ENCODE results near the gene TNNI3K.

Gene TNNI3K

GRCh38 chr1:74237787-74238186 is 2.6 kb downstream of the TNNI3K start:
- Histone ChIP-seq H3K79me2 (ENCODE audit: low read length) (no peaks in the 10 kb centered on the region), H3K4me2 (ENCODE audit: low read depth, low read length) (no peak overlapping the region), H3K27ac (ENCODE audit: low read length) (no peak overlapping the region), H3K4me1 (ENCODE audit: low read length) (no peaks in the 10 kb centered on the region), H3K36me3 (replicated peaks; ENCODE audit: insufficient read depth, low read length) (no peaks in the 10 kb centered on the region), H3F3A (ENCODE audit: insufficient read depth, low read length) (no peaks in the 10 kb centered on the region), H2AFZ (ENCODE audit: low read length) (no peak overlapping the region), H3K27me3 (replicated peaks; ENCODE audit: insufficient read depth, low read length) (no peaks in the 10 kb centered on the region), H3K9me3 (replicated peaks; ENCODE audit: insufficient read depth, low read length) (no peaks in the 10 kb centered on the region), H3K4me3 (ENCODE audit: low read length) (no peak overlapping the region), H4K20me1 (ENCODE audit: insufficient read depth, low read length) (no peaks in the 10 kb centered on the region), H3K9me2 (replicated peaks; ENCODE audit: insufficient read depth, low read length) (no peaks in the 10 kb centered on the region), H3K9ac (ENCODE audit: low read length) (no peak overlapping the region)
- TF ChIP-seq CTCF (IDR thresholded peaks at IDR 0.05; ENCODE audit: low read length), result no peak
- no peak for TF ChIP-seq EZH2phosphoT487 (IDR thresholded peaks at IDR 0.05; ENCODE audit: low read length)
- TF ChIP-seq EZH2 (optimal IDR thresholded peaks at IDR 0.05; ENCODE audit: low read depth, low read length), result no peak
- DNase-seq, result no peak

- Histone ChIP-seq H3K79me2 (ENCODE audit: low read length) (no peaks in the 10 kb centered on the region), H3K4me3 (ENCODE audit: low read length) (no peak overlapping the region), H3K36me3 (replicated peaks; ENCODE audit: insufficient read depth, low read length) (no peaks in the 10 kb centered on the region), H3K9ac (ENCODE audit: low read length) (no peak overlapping the region), H3F3A (ENCODE audit: insufficient read depth, low read length) (no peaks in the 10 kb centered on the region), H3K4me2 (ENCODE audit: low read depth, low read length) (no peak overlapping the region), H3K27me3 (replicated peaks; ENCODE audit: insufficient read depth, low read length) (no peaks in the 10 kb centered on the region), H3K4me1 (ENCODE audit: low read length) (no peaks in the 10 kb centered on the region), H4K20me1 (ENCODE audit: insufficient read depth, low read length) (no peaks in the 10 kb centered on the region), H3K27ac (ENCODE audit: low read length) (no peak overlapping the region), H3K9me2 (replicated peaks; ENCODE audit: insufficient read depth, low read length) (no peaks in the 10 kb centered on the region), H2AFZ (ENCODE audit: low read length) (no peak overlapping the region), H3K9me3 (replicated peaks; ENCODE audit: insufficient read depth, low read length) (no peaks in the 10 kb centered on the region)
- DNase-seq, result no peak
- TF ChIP-seq EZH2 (optimal IDR thresholded peaks at IDR 0.05; ENCODE audit: low read depth, low read length) (no peak), EZH2phosphoT487 (IDR thresholded peaks at IDR 0.05; ENCODE audit: low read length) (no peak), CTCF (IDR thresholded peaks at IDR 0.05; ENCODE audit: low read length) (no peak)
Measured at GRCh38 chr1:74245168-74245772, 10.1 kb downstream of the TNNI3K start.

- no peak for DNase-seq
- H3K79me2 ChIP-seq (ENCODE audit: low read length), result no peaks in the 10 kb centered on the region
- H3F3A ChIP-seq (ENCODE audit: insufficient read depth, low read length), result no peaks in the 10 kb centered on the region
- no peaks in the 10 kb centered on the region for H3K27me3 ChIP-seq (replicated peaks; ENCODE audit: insufficient read depth, low read length)
- H3K9me3 ChIP-seq (replicated peaks; ENCODE audit: insufficient read depth, low read length), result no peaks in the 10 kb centered on the region
- no peak overlapping the region for H3K4me2 ChIP-seq (ENCODE audit: low read depth, low read length)
- no peaks in the 10 kb centered on the region for H4K20me1 ChIP-seq (ENCODE audit: insufficient read depth, low read length)
- H2AFZ ChIP-seq (ENCODE audit: low read length), result no peak overlapping the region
- TF ChIP-seq EZH2phosphoT487 (IDR thresholded peaks at IDR 0.05; ENCODE audit: low read length), result no peak
- no peak for TF ChIP-seq EZH2 (optimal IDR thresholded peaks at IDR 0.05; ENCODE audit: low read depth, low read length)
- TF ChIP-seq CTCF (IDR thresholded peaks at IDR 0.05; ENCODE audit: low read length), result no peak
- no peaks in the 10 kb centered on the region for H3K36me3 ChIP-seq (replicated peaks; ENCODE audit: insufficient read depth, low read length)
- H3K9ac ChIP-seq (ENCODE audit: low read length), result no peak overlapping the region
- no peaks in the 10 kb centered on the region for H3K9me2 ChIP-seq (replicated peaks; ENCODE audit: insufficient read depth, low read length)
- H3K4me1 ChIP-seq (ENCODE audit: low read length), result no peaks in the 10 kb centered on the region
- no peak overlapping the region for H3K27ac ChIP-seq (ENCODE audit: low read length)
- no peak overlapping the region for H3K4me3 ChIP-seq (ENCODE audit: low read length)
Measured at GRCh38 chr1:74246315-74246714, 11.1 kb downstream of the TNNI3K start.
